Astrocyte (in vitro differentiated cells and primary cell): Measurements from ENCODE around the gene RDH16.

Source experiments
- EZH2 ChIP-seq: IDR thresholded peaks from 2 replicates; pipeline ENCODE4 v1.6.1; 2012; ENCODE audit warnings: mild to moderate bottlenecking, low read length, inconsistent platforms; ENCODE audit not compliant: insufficient read depth
- TF ChIP-seq, protein P1 (sequence below): IDR thresholded peaks from 2 replicates; pipeline ENCODE4 v1.5.1; 2011; ENCODE audit warnings: low read depth, mild to moderate bottlenecking, inconsistent platforms, low read length, moderate library complexity; ENCODE audit not compliant: insufficient read depth

DNA sequence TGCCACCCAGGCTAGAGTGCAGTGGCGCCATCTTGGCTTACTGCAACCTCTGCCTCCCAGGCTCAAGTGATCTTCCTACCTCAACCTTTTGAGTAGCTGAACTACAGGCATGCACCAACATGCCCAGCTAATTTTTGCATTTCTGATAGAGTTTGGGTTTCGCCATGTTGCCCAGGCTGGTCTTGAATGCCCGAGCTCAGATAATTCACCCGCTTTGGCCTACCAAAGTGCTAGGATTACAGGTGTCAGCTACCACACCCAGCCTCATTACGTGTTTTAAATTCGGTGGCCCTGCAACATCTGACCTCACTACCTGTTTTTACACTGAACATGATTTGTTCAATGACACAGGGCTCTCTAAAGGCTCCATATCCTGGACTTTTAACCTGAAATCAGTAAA is 22.9 kb upstream of the RDH16 start:
- TF ChIP-seq, protein P1, sequence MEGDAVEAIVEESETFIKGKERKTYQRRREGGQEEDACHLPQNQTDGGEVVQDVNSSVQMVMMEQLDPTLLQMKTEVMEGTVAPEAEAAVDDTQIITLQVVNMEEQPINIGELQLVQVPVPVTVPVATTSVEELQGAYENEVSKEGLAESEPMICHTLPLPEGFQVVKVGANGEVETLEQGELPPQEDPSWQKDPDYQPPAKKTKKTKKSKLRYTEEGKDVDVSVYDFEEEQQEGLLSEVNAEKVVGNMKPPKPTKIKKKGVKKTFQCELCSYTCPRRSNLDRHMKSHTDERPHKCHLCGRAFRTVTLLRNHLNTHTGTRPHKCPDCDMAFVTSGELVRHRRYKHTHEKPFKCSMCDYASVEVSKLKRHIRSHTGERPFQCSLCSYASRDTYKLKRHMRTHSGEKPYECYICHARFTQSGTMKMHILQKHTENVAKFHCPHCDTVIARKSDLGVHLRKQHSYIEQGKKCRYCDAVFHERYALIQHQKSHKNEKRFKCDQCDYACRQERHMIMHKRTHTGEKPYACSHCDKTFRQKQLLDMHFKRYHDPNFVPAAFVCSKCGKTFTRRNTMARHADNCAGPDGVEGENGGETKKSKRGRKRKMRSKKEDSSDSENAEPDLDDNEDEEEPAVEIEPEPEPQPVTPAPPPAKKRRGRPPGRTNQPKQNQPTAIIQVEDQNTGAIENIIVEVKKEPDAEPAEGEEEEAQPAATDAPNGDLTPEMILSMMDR: no peak
- no peak for TF ChIP-seq EZH2
